NCI-H2081 (cell line): Measurements from ENCODE around the gene HEPH.
"Not testable (repeated sequence)": the region's sequence is repeated elsewhere in the genome, so short reads cannot be mapped to it uniquely, and the experiment has no call there.

Source experiments
- DNase-seq, 2 experiments: peaks; one replicate each; lab custom pipeline; 2025; lab: John Stamatoyannopoulos, UW

The HEPH gene

DNA sequence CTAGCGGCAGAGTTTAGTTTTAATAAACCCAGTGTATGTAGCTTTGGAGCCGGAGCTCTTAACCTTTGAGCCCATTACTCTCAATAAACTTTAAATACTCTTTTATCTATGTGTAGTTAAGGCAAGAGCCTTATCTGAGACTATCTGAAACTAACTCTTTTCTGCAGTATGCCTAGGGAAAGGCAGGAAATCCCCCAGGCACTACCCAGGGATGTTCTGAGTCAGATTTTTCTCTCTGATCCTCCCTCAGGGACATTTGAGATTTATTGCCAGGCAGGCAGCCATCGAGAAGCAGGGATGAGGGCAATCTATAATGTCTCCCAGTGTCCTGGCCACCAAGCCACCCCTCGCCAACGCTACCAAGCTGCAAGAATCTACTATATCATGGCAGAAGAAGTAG, 39.1 kb downstream of the HEPH start:
- no peak for DNase-seq

GRCh38 chrX:66221856-66222255, 57.8 kb downstream of the HEPH start:
- DNase-seq, result no peak

DNA sequence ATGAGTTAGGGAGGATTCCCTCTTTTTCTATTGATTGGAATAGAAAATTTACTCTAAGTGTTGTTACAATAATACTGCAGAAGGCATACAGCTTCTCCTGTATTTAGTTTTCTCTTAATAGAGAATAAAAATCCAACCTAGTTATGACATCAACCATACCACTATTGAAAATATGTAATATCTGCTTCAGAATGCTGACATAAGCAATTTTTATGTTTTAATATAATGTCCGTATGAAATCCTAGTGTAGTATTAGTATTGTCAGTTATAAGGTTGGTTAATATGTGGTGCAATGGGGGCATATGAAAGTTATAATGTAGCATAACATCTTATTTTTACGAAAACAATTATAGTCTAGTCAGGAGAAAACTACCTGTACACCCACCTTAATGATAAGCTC, 68.2 kb downstream of the HEPH start:
- DNase-seq, result no peak

GRCh38 chrX:66233209-66233608, 69.2 kb downstream of the HEPH start:
- DNase-seq, result no peak

- not testable (repeated sequence) for DNase-seq
Observed at GRCh38 chrX:66233904-66234303, 69.9 kb downstream of the HEPH start.

GRCh38 chrX:66255359-66255967, 91.4 kb downstream of the HEPH start:
- no peak for DNase-seq

GRCh38 chrX:66262807-66263206, 98.8 kb downstream of the HEPH start:
- DNase-seq, result no peak
